ENCODE measurements around the gene KLHL36. TPM values are rescaled to one million over a fixed set of nuclear protein-coding genes. Genes with fewer than 3 reads are reported as not detected.

KLHL36 gene
- total and polyA plus RNA-seq, 2 donors from 2014 or later = 13.7 to 76.6 TPM

- Histone ChIP-seq H3K27ac (ENCODE audit: low read depth in 2 of 2, low read length in 2 of 2) (no peak overlapping the region), H3K4me1 (ENCODE audit: control insufficient read depth in 2 of 3, insufficient read depth in 2 of 3, low read depth in 1 of 3, low read length in 3 of 3) (peaks cover 0 to 2% (median 0%) of the 10 kb centered on the region in 3 donors), H3K9ac (ENCODE audit: low read length in 3 of 3) (no peak overlapping the region), H3K36me3 (ENCODE audit: control insufficient read depth in 2 of 3, insufficient read depth in 3 of 3, low read length in 3 of 3) (no peaks in the 10 kb centered on the region), H3K4me3 (ENCODE audit: low read length in 3 of 3) (no peak overlapping the region), H3K27me3 (ENCODE audit: control insufficient read depth, insufficient read depth, low read length) (no peaks in the 10 kb centered on the region), H3K9me3 (ENCODE audit: control insufficient read depth in 2 of 3, insufficient read depth in 1 of 3, low read length in 3 of 3) (no peaks in the 10 kb centered on the region)
- no peak for FAIRE-seq
- TF ChIP-seq CTCF (IDR thresholded peaks at IDR 0.05; ENCODE audit: borderline replicate concordance, extremely low read depth, insufficient read depth) = no peak
- no peak for DNase-seq
- intact Hi-C loops (cut with DNase I) = no loop called here
Measured at GRCh38 chr16:84625556-84625955, 22.8 kb upstream of the KLHL36 start.

DNA sequence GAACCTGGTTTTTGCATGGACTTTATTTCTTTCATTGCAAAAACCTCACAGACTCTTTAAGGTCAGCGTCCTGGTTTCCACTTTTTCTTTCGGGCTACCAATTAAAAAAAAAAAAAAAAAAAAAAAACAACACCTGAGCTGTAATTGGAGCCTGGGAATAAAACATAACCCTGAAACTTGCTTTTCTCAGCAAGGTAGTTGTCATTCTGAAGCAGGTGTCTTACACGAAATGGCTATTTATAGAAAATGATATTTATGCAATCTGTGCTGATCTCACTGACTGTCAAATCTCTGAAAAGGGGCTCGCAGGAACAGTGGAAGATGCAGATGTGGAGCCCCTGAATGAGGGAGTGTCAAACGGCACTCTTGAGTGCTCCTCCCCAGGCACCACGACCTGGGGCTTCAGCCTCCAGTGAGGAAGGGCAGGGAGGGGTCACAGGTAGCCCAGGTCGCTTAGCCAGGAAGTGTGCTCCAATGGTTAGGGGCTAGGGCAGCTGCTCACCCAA is 20.0 kb upstream of the KLHL36 start:
- no peaks in the 10 kb centered on the region for H3K27me3 ChIP-seq (ENCODE audit: control insufficient read depth, insufficient read depth, low read length)
- no peaks in the 10 kb centered on the region for H3K36me3 ChIP-seq (ENCODE audit: control insufficient read depth in 2 of 3, insufficient read depth in 3 of 3, low read length in 3 of 3)
- no peak for DNase-seq
- no peak overlapping the region for H3K9ac ChIP-seq (ENCODE audit: low read length in 3 of 3)
- no peaks in the 10 kb centered on the region for H3K9me3 ChIP-seq (ENCODE audit: control insufficient read depth in 2 of 3, insufficient read depth in 1 of 3, low read length in 3 of 3)
- H3K4me3 ChIP-seq (ENCODE audit: low read length in 3 of 3) = no peak overlapping the region
- H3K4me1 ChIP-seq (ENCODE audit: control insufficient read depth in 2 of 3, insufficient read depth in 2 of 3, low read depth in 1 of 3, low read length in 3 of 3) = no peaks in the 10 kb centered on the region
- intact Hi-C loops (cut with DNase I) = no loop called here
- no peak overlapping the region for H3K27ac ChIP-seq (ENCODE audit: low read depth in 2 of 2, low read length in 2 of 2)
- no peak for FAIRE-seq
- no peak for TF ChIP-seq CTCF (IDR thresholded peaks at IDR 0.05; ENCODE audit: borderline replicate concordance, extremely low read depth, insufficient read depth)

GRCh38 chr16:84629580-84629979 is 18.7 kb upstream of the KLHL36 start:
- no peaks in the 10 kb centered on the region for H3K27me3 ChIP-seq (ENCODE audit: control insufficient read depth, insufficient read depth, low read length)
- FAIRE-seq (no peak), DNase-seq (no peak)
- peaks cover 0 to 5% (median 0%) of the 10 kb centered on the region in 3 donors for H3K4me1 ChIP-seq (ENCODE audit: control insufficient read depth in 2 of 3, insufficient read depth in 2 of 3, low read depth in 1 of 3, low read length in 3 of 3)
- no peak overlapping the region for H3K9ac ChIP-seq (ENCODE audit: low read length in 3 of 3)
- no peak for TF ChIP-seq CTCF (IDR thresholded peaks at IDR 0.05; ENCODE audit: borderline replicate concordance, extremely low read depth, insufficient read depth)
- no peak overlapping the region for H3K4me3 ChIP-seq (ENCODE audit: low read length in 3 of 3)
- H3K27ac ChIP-seq (ENCODE audit: low read depth in 2 of 2, low read length in 2 of 2) = no peak overlapping the region
- no peaks in the 10 kb centered on the region for H3K36me3 ChIP-seq (ENCODE audit: control insufficient read depth in 2 of 3, insufficient read depth in 3 of 3, low read length in 3 of 3)
- intact Hi-C loops (cut with DNase I) = no loop called here
- H3K9me3 ChIP-seq (ENCODE audit: control insufficient read depth in 2 of 3, insufficient read depth in 1 of 3, low read length in 3 of 3) = no peaks in the 10 kb centered on the region

- FAIRE-seq (no peak), DNase-seq (no peak)
- Histone ChIP-seq H3K9ac (ENCODE audit: low read length in 3 of 3) (no peak overlapping the region), H3K9me3 (ENCODE audit: control insufficient read depth in 2 of 3, insufficient read depth in 1 of 3, low read length in 3 of 3) (no peaks in the 10 kb centered on the region), H3K27ac (ENCODE audit: low read depth in 2 of 2, low read length in 2 of 2) (no peak overlapping the region), H3K4me3 (ENCODE audit: low read length in 3 of 3) (no peak overlapping the region), H3K36me3 (ENCODE audit: control insufficient read depth in 2 of 3, insufficient read depth in 3 of 3, low read length in 3 of 3) (no peaks in the 10 kb centered on the region), H3K4me1 (ENCODE audit: control insufficient read depth in 2 of 3, insufficient read depth in 2 of 3, low read depth in 1 of 3, low read length in 3 of 3) (peaks cover 0 to 5% (median 0%) of the 10 kb centered on the region in 3 donors), H3K27me3 (ENCODE audit: control insufficient read depth, insufficient read depth, low read length) (no peaks in the 10 kb centered on the region)
- no peak for TF ChIP-seq CTCF (IDR thresholded peaks at IDR 0.05; ENCODE audit: borderline replicate concordance, extremely low read depth, insufficient read depth)
- intact Hi-C loops (cut with DNase I) = no loop called here
Measured at GRCh38 chr16:84630009-84630408, 18.3 kb upstream of the KLHL36 start.

All from kidney (tissue), 14 donors.